Thyroid gland (tissue), 4 donors: ENCODE data around the gene PDE6C. TPM values are rescaled to one million over a fixed set of nuclear protein-coding genes. Genes with fewer than 3 reads are reported as not detected.

Experiments used
- DNase-seq, 2 donors: peaks; one replicate each; pipeline ENCODE4 v3.0.0-alpha.2; 2019
- H3K27ac ChIP-seq, 3 donors: fragments of 200-600 bp; sonication (generic); 1 replicate in 2 of 3; 2 replicates in 1 of 3; pipeline ENCODE4 v1.5.1; 2016 to 2019; ENCODE audit warnings: mild to moderate bottlenecking in 1 of 3, moderate library complexity in 1 of 3
- H3K27me3 ChIP-seq: fragments of 200-600 bp; sonication (generic); one replicate; pipeline ENCODE4 v1.5.1; 2019
- H3K36me3 ChIP-seq, 2 donors: fragments of 200-600 bp; sonication (generic); one replicate each; pipeline ENCODE4 v1.5.1; 2016 to 2019
- H3K4me1 ChIP-seq, 2 donors: fragments of 200-600 bp; sonication (generic); one replicate each; pipeline ENCODE4 v1.5.1; 2017 to 2019
- H3K4me3 ChIP-seq, 3 donors: fragments of 200-600 bp; sonication (generic); replicated peaks in 1 of 3; 1 replicate in 2 of 3; 2 replicates in 1 of 3; pipeline ENCODE4 v1.5.1; 2016; ENCODE audit warnings: mild to moderate bottlenecking in 1 of 3
- H3K9me3 ChIP-seq: fragments of 200-600 bp; sonication (generic); one replicate; pipeline ENCODE4 v1.5.1; 2017
- POLR2A ChIP-seq, 2 donors: fragments of 450-650 bp; IDR thresholded peaks; one replicate each; pipeline ENCODE4 v1.6.1; 2017; ENCODE audit warnings: antibody characterized with exemption in 2 of 2, mild to moderate bottlenecking in 2 of 2, moderate library complexity in 1 of 2
- WGBS, 2 donors: methylation state at CpG; one replicate each; pipeline ENCODE4 v1.1.5; 2017; 5-methylcytosine and 5-hydroxymethylcytosine counted together
- intact Hi-C: fragments of 100-400 bp; cut with DNase I; formaldehyde crosslinking; loops from one replicate; pipeline ENCODE4 v1.15.1; 2023
- total RNA-seq, 4 donors: library from RNA; depleted of rRNA; stranded (reverse); fragments of >200 nt; gene quantifications; one replicate each; pipeline ENCODE4 v1.2.3, GENCODE V29; 2016
- TF ChIP-seq, protein P1 (sequence below), 6 experiments: fragments of 200-600 bp in 3 of 6; fragments of 450-650 bp in 3 of 6; sonication (generic) in 3 of 6; IDR thresholded peaks; one replicate each; pipeline ENCODE4 v1.5.1; 2016 to 2019; ENCODE audit warnings: antibody characterized with exemption in 6 of 6, mild to moderate bottlenecking in 2 of 6, inconsistent platforms in 1 of 6, moderate library complexity in 1 of 6

The PDE6C gene
- total RNA-seq, 4 donors from 2014 or later, result not detected

- H3K27ac ChIP-seq, result no peak overlapping the region
- intact Hi-C loops, result no loop called here
- H3K4me1 ChIP-seq, result no peaks in the 10 kb centered on the region
- no peaks in the 10 kb centered on the region for H3K9me3 ChIP-seq
- no peak for DNase-seq
- no peaks in the 10 kb centered on the region for H3K27me3 ChIP-seq
- TF ChIP-seq, protein P1, sequence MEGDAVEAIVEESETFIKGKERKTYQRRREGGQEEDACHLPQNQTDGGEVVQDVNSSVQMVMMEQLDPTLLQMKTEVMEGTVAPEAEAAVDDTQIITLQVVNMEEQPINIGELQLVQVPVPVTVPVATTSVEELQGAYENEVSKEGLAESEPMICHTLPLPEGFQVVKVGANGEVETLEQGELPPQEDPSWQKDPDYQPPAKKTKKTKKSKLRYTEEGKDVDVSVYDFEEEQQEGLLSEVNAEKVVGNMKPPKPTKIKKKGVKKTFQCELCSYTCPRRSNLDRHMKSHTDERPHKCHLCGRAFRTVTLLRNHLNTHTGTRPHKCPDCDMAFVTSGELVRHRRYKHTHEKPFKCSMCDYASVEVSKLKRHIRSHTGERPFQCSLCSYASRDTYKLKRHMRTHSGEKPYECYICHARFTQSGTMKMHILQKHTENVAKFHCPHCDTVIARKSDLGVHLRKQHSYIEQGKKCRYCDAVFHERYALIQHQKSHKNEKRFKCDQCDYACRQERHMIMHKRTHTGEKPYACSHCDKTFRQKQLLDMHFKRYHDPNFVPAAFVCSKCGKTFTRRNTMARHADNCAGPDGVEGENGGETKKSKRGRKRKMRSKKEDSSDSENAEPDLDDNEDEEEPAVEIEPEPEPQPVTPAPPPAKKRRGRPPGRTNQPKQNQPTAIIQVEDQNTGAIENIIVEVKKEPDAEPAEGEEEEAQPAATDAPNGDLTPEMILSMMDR (IDR thresholded peaks at IDR 0.05), result no peak
- TF ChIP-seq POLR2A (IDR thresholded peaks at IDR 0.05), result no peak
- WGBS, 2 donors, result 83% methylated on average over 4 of the region's 4 CpGs
- no peaks in the 10 kb centered on the region for H3K36me3 ChIP-seq
- no peak overlapping the region for H3K4me3 ChIP-seq
Measured at GRCh38 chr10:93628858-93629257, 16.5 kb downstream of the PDE6C start.

GRCh38 chr10:93629647-93630305 is 17.4 kb downstream of the PDE6C start:
- intact Hi-C loops, result no loop called here
- DNase-seq, result no peak
- Histone ChIP-seq H3K9me3 (no peaks in the 10 kb centered on the region), H3K4me1 (no peaks in the 10 kb centered on the region), H3K36me3 (no peaks in the 10 kb centered on the region), H3K27ac (no peak overlapping the region), H3K4me3 (no peak overlapping the region), H3K27me3 (no peaks in the 10 kb centered on the region)
- TF ChIP-seq POLR2A (IDR thresholded peaks at IDR 0.05), result no peak
- TF ChIP-seq, protein P1 (IDR thresholded peaks at IDR 0.05), result no peak
- WGBS, 2 donors, result 56 to 73% methylated on average over 5 to 7 of the region's 7 CpGs

DNA sequence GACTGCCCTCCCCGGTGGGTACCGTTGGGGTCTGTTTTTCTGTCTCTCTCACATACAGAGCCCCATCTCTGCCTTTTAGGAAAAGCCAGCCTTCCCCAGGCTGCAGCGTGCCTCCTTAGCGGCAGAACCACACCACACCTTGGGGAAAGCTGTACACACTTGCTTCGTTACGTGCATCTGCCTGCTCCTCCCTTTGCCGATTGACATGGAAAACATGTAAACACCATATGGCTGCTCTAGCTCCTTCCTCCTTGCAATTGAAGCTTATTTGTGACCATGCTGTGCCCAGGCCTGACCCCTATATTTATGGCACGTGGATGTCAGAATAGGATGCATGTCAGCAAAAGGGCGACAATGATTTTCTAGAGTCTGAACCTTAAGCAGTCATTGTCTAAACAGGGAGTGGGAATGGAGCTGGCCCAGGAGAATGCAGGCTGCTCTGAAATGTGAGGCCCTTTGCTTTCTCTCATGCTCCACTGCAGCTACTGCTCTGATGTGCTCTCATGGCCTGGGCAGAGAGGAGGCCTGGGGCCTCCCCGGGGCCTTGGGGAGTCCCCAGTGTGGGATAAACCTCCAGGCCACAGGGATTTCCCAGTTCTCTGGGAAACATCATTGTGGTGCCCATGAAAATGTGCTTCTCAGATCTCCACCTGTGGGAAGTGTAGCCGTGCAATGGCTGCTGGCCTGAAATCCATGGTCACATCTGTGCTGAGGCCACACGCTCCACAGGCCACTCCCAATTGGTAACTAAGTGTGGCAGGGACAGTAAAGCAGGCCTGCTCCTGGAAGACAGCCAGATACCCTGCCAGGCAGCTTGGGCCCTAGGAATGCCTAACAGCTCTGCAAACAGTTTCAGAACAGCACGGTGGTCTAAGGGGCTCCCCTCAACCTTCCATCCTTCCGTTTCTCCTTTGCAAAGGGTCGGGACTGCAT is 18.6 kb downstream of the PDE6C start:
- Histone ChIP-seq H3K36me3 (no peaks in the 10 kb centered on the region), H3K4me3 (no peak overlapping the region), H3K4me1 (no peaks in the 10 kb centered on the region), H3K27ac (no peak overlapping the region), H3K27me3 (no peaks in the 10 kb centered on the region), H3K9me3 (no peaks in the 10 kb centered on the region)
- no peak for TF ChIP-seq POLR2A (IDR thresholded peaks at IDR 0.05)
- TF ChIP-seq, protein P1 (IDR thresholded peaks at IDR 0.05), result no peak
- intact Hi-C loops, result no loop called here
- WGBS, 2 donors, result 74 to 76% methylated on average over 15 of the region's 15 CpGs
- no peak for DNase-seq

DNA sequence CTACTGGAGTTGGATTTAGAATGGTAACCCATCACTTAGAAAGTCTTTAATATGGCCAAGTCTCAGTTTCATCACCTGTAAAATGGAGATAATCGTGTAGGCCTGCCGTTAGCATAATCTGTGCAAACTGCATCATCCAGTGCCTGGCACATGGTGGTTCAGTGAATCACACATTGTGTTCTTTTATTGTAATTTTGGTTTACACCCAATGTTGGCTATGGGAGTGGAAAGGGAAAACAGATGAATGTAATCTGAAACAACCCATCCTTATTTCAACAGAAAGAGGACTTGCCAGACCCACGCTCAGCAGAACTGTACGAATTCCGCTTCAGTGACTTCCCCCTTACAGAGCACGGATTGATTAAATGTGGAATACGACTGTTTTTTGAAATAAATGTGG is 27.5 kb downstream of the PDE6C start:
- WGBS, 2 donors, result 82 to 89% methylated on average over 7 of the region's 7 CpGs
- H3K4me3 ChIP-seq, result no peak overlapping the region
- intact Hi-C loops, result no loop called here

More for the DNA sequence above, 27.5 kb downstream of the PDE6C start:
- no peaks in the 10 kb centered on the region for H3K27me3 ChIP-seq
- H3K9me3 ChIP-seq, result no peaks in the 10 kb centered on the region
- no peak overlapping the region for H3K27ac ChIP-seq
- H3K4me1 ChIP-seq, result no peaks in the 10 kb centered on the region
- no peak for DNase-seq
- H3K36me3 ChIP-seq, result no peaks in the 10 kb centered on the region
- TF ChIP-seq, protein P1 (IDR thresholded peaks at IDR 0.05), result no peak
- no peak for TF ChIP-seq POLR2A (IDR thresholded peaks at IDR 0.05)
